GM23338 (cell line): ENCODE data around the gene SLC9A9.

ENCODE experiments used
- CTCF ChIP-seq, 2 experiments: fragments of 200-600 bp in 1 of 2; sonication (generic) in 1 of 2; conservative IDR thresholded peaks; 2 replicates each; pipeline versions ENCODE4 v1.5.1 to v1.6.1; 2016 to 2017; ENCODE audit warnings: antibody characterized with exemption in 2 of 2, low read depth in 2 of 2, mild to moderate bottlenecking in 2 of 2, moderate library complexity in 1 of 2
- ETS1 ChIP-seq: IDR thresholded peaks from 2 replicates; pipeline ENCODE4 v1.6.1; 2016; ENCODE audit warnings: antibody characterized with exemption
- EZH2 ChIP-seq: fragments of 200-600 bp; sonication (generic); IDR thresholded peaks from one replicate; pipeline ENCODE4 v1.8.0; 2017; ENCODE audit warnings: antibody characterized with exemption, mild to moderate bottlenecking, low read depth; ENCODE audit not compliant: unreplicated experiment
- EZH2phosphoT487 ChIP-seq: fragments of 200-600 bp; sonication (generic); IDR thresholded peaks from one replicate; pipeline ENCODE4 v1.8.1; 2018; ENCODE audit warnings: antibody characterized with exemption; ENCODE audit not compliant: unreplicated experiment
- JUNB ChIP-seq: IDR thresholded peaks from one replicate; pipeline ENCODE4 v1.6.1; 2016; ENCODE audit warnings: antibody characterized with exemption; ENCODE audit not compliant: unreplicated experiment
- POLR2AphosphoS5 ChIP-seq: IDR thresholded peaks from 2 replicates; pipeline ENCODE4 v1.6.1; 2016; ENCODE audit warnings: antibody characterized with exemption, low read depth
- REST ChIP-seq: IDR thresholded peaks from one replicate; pipeline ENCODE4 v1.6.1; 2018; ENCODE audit warnings: antibody characterized with exemption; ENCODE audit not compliant: unreplicated experiment
- STAT1 ChIP-seq: IDR thresholded peaks from one replicate; pipeline ENCODE4 v1.6.1; 2016; ENCODE audit warnings: antibody characterized with exemption; ENCODE audit not compliant: unreplicated experiment
- ZNF114 ChIP-seq: fragments of 250-450 bp; sonication (Bioruptor Pico); IDR thresholded peaks from 2 replicates; pipeline ENCODE4 v1.5.0; 2020; ENCODE audit warnings: mild to moderate bottlenecking, moderate library complexity

- TF ChIP-seq CTCF (conservative IDR thresholded peaks at IDR 0.05; ENCODE audit: low read depth in 2 of 2) (no peak), EZH2phosphoT487 (no peak), EZH2 (no peak), POLR2AphosphoS5 (no peak), JUNB (no peak), REST (no peak), STAT1 (no peak), ETS1 (no peak), ZNF114 (CRISPR knock-in tag) (no peak)
These were observed 581.3 kb downstream of the SLC9A9 start for GRCh38 chr3:143266927-143267326.
